Right lung (tissue), 5 donors: ENCODE data around the gene SYNE4. TPM values are rescaled to one million over a fixed set of nuclear protein-coding genes. Genes with fewer than 3 reads are reported as not detected.
"Not testable (repeated sequence)": the region's sequence is repeated elsewhere in the genome, so short reads cannot be mapped to it uniquely, and the experiment has no call there.

Source experiments
- DNase-seq, 2 donors: peaks; one replicate each; pipeline ENCODE4 v3.0.0-alpha.2; 2013
- polyA plus RNA-seq, 5 donors: library from polyadenylated mRNA; unstranded; fragments of 120-200 nt; gene quantifications; one replicate each; pipeline versions ENCODE4 v1.2.1 to v1.2.3, GENCODE V29; 2013; ENCODE audit warnings: inconsistent platforms in 1 of 5, low replicate concordance in 1 of 5; ENCODE audit not compliant: insufficient read length in 5 of 5, insufficient read depth in 1 of 5

The SYNE4 gene
- polyA plus RNA-seq, 5 donors = 6.4 to 10.9 (median 9.9) TPM

DNA sequence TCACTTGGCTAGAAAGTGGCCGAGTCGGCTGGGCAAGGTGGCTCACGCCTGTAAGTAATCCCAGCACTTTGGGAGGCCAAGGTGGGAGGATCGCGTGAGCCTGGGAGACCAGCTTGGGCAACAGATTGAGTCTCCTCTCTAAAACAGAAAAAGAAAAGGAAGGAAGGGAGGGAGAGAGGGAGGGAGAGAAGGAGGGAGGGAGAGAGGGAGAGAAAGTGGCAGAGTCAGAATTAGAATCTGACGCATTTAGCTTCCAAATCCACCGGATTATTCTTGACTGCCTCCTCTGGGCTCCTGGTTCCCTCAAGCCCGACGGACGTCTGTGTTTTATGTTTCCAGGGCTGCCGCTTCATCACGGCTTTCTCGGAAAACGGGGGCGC, 50.0 kb downstream of the SYNE4 start:
- no peak for DNase-seq

DNA sequence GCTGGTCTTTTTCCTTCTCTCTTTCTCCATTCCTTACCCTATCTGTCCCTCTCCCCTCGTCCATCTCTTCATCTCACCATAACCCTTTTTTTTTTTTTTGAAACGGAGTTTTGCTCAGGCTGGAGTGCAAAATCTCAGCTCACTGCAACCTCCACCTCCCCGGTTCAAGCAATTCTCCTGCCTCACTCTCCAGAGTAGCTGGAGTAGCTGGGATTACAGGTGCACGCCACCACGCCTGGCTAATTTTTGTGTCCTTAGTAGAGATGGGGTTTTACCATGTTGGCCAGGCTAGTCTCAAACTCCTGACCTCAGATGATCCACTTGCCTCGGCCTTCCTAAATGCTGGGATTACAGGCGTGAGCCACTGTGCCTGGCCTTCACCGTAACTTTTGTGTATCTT, 51.2 kb downstream of the SYNE4 start:
- DNase-seq = not testable (repeated sequence)

DNA sequence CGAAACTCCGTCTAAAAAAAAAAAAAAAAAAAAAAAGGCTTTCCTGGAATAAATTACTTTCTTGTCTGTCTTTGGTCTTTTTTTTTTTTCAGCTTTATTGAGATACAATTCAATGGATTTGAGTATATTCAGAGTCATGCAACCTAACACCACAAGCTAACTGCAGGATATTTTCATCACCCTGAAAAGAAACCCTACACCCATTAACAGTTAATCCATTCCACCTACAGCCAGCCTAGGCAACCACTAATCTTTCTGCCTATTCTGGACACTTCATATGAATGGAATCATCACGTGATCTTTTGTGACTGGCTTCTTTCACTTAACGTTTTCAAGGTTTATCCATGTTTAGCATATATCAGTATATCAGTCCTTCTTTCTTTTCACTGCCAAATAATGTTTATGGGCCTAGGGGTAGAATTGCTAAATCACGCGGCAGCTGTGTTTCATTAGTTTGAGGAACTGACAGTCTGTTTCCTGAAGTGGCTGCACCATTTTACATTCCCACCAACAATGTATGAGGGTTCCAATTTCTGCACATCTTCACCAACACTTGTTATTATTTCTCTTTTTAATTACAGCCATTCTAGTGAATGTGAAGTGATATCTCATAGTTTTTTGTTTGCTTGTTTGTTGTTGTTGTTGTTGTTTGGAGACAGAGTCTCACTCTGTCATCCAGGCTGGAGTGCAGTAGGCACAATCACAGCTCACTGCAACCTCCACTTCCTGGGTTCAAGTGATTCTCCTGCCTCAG, 52.6 kb downstream of the SYNE4 start:
- DNase-seq = no peak

Other genes starting within 250 kb of the SYNE4 start
- gene ARHGAP33, start 233.2 kb downstream of the SYNE4 start, polyA plus RNA-seq = 10 to 100 TPM; 21.8 to 40.7 (median 27.3) TPM
- gene PRODH2, start 196.0 kb downstream of the SYNE4 start, polyA plus RNA-seq = 1 to 10 TPM in 1 of 5 donors, under 1 TPM in 1, not detected in 3; 0.21 to 1.0 TPM
- gene NPHS1, start 156.3 kb downstream of the SYNE4 start, polyA plus RNA-seq = 1 to 10 TPM in 1 of 5 donors, under 1 TPM in 4; 0.29 to 1.5 (median 0.50) TPM
- gene KIRREL2, start 151.9 kb downstream of the SYNE4 start, polyA plus RNA-seq = 1 to 10 TPM; 1.1 to 4.3 (median 1.8) TPM
- 10 to 100 TPM in 1 of 5 donors, 1 to 10 TPM in 4; 8.2 to 13.8 (median 9.0) TPM for gene APLP1, start 140.2 kb downstream of the SYNE4 start, polyA plus RNA-seq
- gene NFKBID, start 108.3 kb downstream of the SYNE4 start, polyA plus RNA-seq = 1 to 10 TPM; 3.7 to 7.0 (median 5.7) TPM
- gene HCST, start 106.3 kb downstream of the SYNE4 start, polyA plus RNA-seq = 1 to 10 TPM; 5.0 to 7.9 (median 6.0) TPM
- 10 to 100 TPM; 12.1 to 20.4 (median 14.7) TPM for gene TYROBP, start 100.5 kb downstream of the SYNE4 start, polyA plus RNA-seq
- gene LRFN3, start 72.4 kb downstream of the SYNE4 start, polyA plus RNA-seq = 10 to 100 TPM in 2 of 5 donors, 1 to 10 TPM in 3; 6.5 to 18.2 (median 7.7) TPM
- gene SDHAF1, start 13.6 kb downstream of the SYNE4 start, polyA plus RNA-seq = 10 to 100 TPM in 4 of 5 donors, 1 to 10 TPM in 1; 9.1 to 15.0 (median 11.7) TPM
- gene ALKBH6, start 5.4 kb upstream of the SYNE4 start, polyA plus RNA-seq = 10 to 100 TPM; 17.2 to 19.0 (median 18.4) TPM
- gene CLIP3, start 24.1 kb upstream of the SYNE4 start, polyA plus RNA-seq = 10 to 100 TPM; 23.6 to 31.9 (median 25.6) TPM
- gene THAP8, start 45.5 kb upstream of the SYNE4 start, polyA plus RNA-seq = 1 to 10 TPM; 4.2 to 9.0 (median 6.6) TPM
- 1 to 10 TPM; 4.3 to 6.0 (median 4.9) TPM for gene WDR62, start 46.1 kb upstream of the SYNE4 start, polyA plus RNA-seq
- under 1 TPM in 3 of 5 donors, not detected in 2; 0.15 to 0.27 (median 0.16) TPM for gene OVOL3, start 102.3 kb upstream of the SYNE4 start, polyA plus RNA-seq
- gene POLR2I, start 106.1 kb upstream of the SYNE4 start, polyA plus RNA-seq = 10 to 100 TPM; 34.3 to 64.7 (median 36.4) TPM
- gene TBCB, start 106.7 kb upstream of the SYNE4 start, polyA plus RNA-seq = 100 to 1,000 TPM in 4 of 5 donors, 10 to 100 TPM in 1; 96.1 to 147 (median 107) TPM
- 100 to 1,000 TPM; 470 to 696 (median 513) TPM for gene CAPNS1, start 131.3 kb upstream of the SYNE4 start, polyA plus RNA-seq
- gene COX7A1, start 143.6 kb upstream of the SYNE4 start, polyA plus RNA-seq = 10 to 100 TPM; 25.5 to 78.0 (median 37.3) TPM
- gene ZNF565, start 205.9 kb upstream of the SYNE4 start, polyA plus RNA-seq = 1 to 10 TPM; 5.4 to 7.6 (median 7.1) TPM
- gene ZNF146, start 206.3 kb upstream of the SYNE4 start, polyA plus RNA-seq = 100 to 1,000 TPM in 4 of 5 donors, 10 to 100 TPM in 1; 91.5 to 149 (median 129) TPM